ENCODE measurements around the gene RTN4R. TPM values are rescaled to one million over a fixed set of nuclear protein-coding genes. Genes with fewer than 3 reads are reported as not detected.

The RTN4R gene
- total and polyA plus RNA-seq, 12 donors, result 0.35 to 18.8 (median 1.1) TPM

- TF ChIP-seq POLR2A (IDR thresholded peaks at IDR 0.05), result no peak
- TF ChIP-seq, protein P1, sequence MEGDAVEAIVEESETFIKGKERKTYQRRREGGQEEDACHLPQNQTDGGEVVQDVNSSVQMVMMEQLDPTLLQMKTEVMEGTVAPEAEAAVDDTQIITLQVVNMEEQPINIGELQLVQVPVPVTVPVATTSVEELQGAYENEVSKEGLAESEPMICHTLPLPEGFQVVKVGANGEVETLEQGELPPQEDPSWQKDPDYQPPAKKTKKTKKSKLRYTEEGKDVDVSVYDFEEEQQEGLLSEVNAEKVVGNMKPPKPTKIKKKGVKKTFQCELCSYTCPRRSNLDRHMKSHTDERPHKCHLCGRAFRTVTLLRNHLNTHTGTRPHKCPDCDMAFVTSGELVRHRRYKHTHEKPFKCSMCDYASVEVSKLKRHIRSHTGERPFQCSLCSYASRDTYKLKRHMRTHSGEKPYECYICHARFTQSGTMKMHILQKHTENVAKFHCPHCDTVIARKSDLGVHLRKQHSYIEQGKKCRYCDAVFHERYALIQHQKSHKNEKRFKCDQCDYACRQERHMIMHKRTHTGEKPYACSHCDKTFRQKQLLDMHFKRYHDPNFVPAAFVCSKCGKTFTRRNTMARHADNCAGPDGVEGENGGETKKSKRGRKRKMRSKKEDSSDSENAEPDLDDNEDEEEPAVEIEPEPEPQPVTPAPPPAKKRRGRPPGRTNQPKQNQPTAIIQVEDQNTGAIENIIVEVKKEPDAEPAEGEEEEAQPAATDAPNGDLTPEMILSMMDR (IDR thresholded peaks at IDR 0.05), result no peak
- no peak for DNase-seq
- Histone ChIP-seq H3K27me3 (no peaks in the 10 kb centered on the region), H3K4me1 (replicated peaks in 1 of 2) (peaks cover 7 to 16% of the 10 kb centered on the region in 2 donors), H3K27ac (no peak overlapping the region), H3K4me3 (no peak overlapping the region), H3K9me3 (replicated peaks in 1 of 3) (no peaks in the 10 kb centered on the region), H3K36me3 (replicated peaks in 1 of 2) (no peaks in the 10 kb centered on the region)
- intact Hi-C loops (cut with DNase I), result no loop called here
These were observed 16.6 kb downstream of the RTN4R start for GRCh38 chr22:20251491-20251890.

DNA sequence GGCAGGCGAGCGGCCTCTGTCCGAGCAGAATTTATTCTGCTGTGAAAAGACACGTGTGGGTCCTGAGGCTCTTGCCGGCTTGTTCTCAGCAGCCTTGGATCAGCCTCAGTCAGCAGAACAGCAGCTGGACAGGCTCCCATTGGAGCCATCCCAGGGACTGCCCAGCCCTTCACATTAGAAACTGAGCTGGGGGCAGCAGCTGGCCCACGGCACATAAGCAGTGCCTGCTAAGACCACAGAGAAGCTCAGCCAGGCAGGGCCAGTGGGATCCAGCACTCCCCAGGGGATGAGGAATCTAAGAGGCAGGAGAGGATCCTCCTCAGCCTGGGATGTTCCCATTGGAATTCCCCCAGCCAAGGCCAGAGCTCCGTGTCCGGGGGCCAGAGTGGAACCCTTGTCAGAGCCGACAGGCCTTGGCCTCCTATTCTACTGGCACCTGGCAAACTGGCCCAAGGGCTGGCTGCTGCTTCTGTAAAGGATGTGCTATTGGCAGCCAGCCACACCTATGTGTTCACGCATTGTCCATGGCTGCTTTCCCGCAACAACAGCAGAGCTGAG lies 18.2 kb downstream of the RTN4R start:
- H3K4me3 ChIP-seq, result no peak overlapping the region
- H3K36me3 ChIP-seq (replicated peaks in 1 of 2), result no peaks in the 10 kb centered on the region
- intact Hi-C loops (cut with DNase I), result no loop called here
- peak; percentile 54 to 88 (median 86) for DNase-seq
- H3K4me1 ChIP-seq (replicated peaks in 1 of 2), result peaks cover 7 to 16% of the 10 kb centered on the region in 2 donors
- 11 to 27% (median 20%) methylated on average over 3 to 11 of the region's 11 CpGs for WGBS, 4 donors
- peak overlapping the region in 2 of 5 donors; percentile 52 to 69 for H3K27ac ChIP-seq
- TF ChIP-seq, protein P1 (IDR thresholded peaks at IDR 0.05), result no peak
- TF ChIP-seq POLR2A (IDR thresholded peaks at IDR 0.05), result no peak
- H3K27me3 ChIP-seq, result no peaks in the 10 kb centered on the region
- H3K9me3 ChIP-seq (replicated peaks in 1 of 3), result no peaks in the 10 kb centered on the region

GRCh38 chr22:20248461-20248978 lies 19.6 kb downstream of the RTN4R start:
- DNase-seq, result no peak
- WGBS, 4 donors, result 92 to 96% (median 92%) methylated on average over 9 to 12 of the region's 12 CpGs; no CpG with 5 or more reads in 1 of the 4 donors
- peaks cover 7 to 16% of the 10 kb centered on the region in 2 donors for H3K4me1 ChIP-seq (replicated peaks in 1 of 2)
- no peaks in the 10 kb centered on the region for H3K9me3 ChIP-seq (replicated peaks in 1 of 3)
- intact Hi-C loops (cut with DNase I), result no loop called here
- TF ChIP-seq POLR2A (IDR thresholded peaks at IDR 0.05), result no peak
- TF ChIP-seq, protein P1 (IDR thresholded peaks at IDR 0.05), result no peak
- no peak overlapping the region for H3K4me3 ChIP-seq
- H3K36me3 ChIP-seq (replicated peaks in 1 of 2), result no peaks in the 10 kb centered on the region
- no peak overlapping the region for H3K27ac ChIP-seq
- no peaks in the 10 kb centered on the region for H3K27me3 ChIP-seq

DNA sequence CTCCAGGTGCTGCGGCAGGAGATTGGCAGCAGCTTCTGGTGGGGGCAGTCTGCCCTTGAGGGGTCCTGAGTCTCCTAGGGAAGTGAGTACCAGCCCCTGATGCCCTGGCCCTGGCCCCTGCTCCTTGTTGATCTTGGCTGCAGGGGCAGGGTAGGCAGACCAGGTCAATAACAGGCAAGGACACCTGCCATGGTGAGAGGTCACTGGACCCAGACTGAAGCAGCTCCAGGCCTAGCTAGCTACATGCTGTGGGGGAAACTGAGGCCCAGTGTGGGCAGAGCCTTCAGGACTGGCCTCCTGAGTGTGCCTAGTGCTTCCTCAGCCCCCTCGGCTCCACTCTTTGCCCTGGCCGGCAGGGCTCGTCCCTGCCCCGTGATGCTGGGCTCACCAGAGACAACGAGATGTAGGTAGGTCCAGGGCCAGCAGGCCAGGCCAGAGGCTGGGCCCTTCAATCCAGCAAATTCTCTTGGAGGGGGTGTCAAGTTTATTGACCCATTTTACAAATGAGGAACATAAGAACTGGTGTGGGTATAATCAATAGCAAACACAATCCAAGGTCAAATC lies 20.4 kb downstream of the RTN4R start:
- TF ChIP-seq, protein P1 (IDR thresholded peaks at IDR 0.05), result no peak
- no peak for TF ChIP-seq POLR2A (IDR thresholded peaks at IDR 0.05)
- peaks cover 7 to 16% of the 10 kb centered on the region in 2 donors for H3K4me1 ChIP-seq (replicated peaks in 1 of 2)
- WGBS, 4 donors, result 94 to 100% (median 96%) methylated on average over 5 to 6 of the region's 6 CpGs
- no peaks in the 10 kb centered on the region for H3K36me3 ChIP-seq (replicated peaks in 1 of 2)
- no peak overlapping the region for H3K4me3 ChIP-seq
- H3K9me3 ChIP-seq (replicated peaks in 1 of 3), result no peaks in the 10 kb centered on the region
- no peaks in the 10 kb centered on the region for H3K27me3 ChIP-seq
- no peak for DNase-seq
- H3K27ac ChIP-seq, result no peak overlapping the region
- intact Hi-C loops (cut with DNase I), result no loop called here

Data from adrenal gland (tissue), 12 donors.